Glutamatergic neuron (in vitro differentiated cells): ENCODE measurements around the gene HTR4. TPM values are rescaled to one million over a fixed set of nuclear protein-coding genes. Genes with fewer than 3 reads are reported as not detected.

ENCODE experiments used
- DNase-seq: peaks from one replicate; pipeline ENCODE4 v3.0.0; 2022
- H3K27ac Mint-ChIP-seq: one replicate; pipeline ENCODE4 v1.8.0; 2020; ENCODE audit warnings: mild to moderate bottlenecking, mixed read lengths, inconsistent platforms; ENCODE audit not compliant: unreplicated experiment
- H3K27me3 Mint-ChIP-seq: one replicate; pipeline ENCODE4 v1.8.0; 2020; ENCODE audit warnings: mild to moderate bottlenecking, moderate library complexity, mixed read lengths, inconsistent platforms; ENCODE audit not compliant: unreplicated experiment
- H3K36me3 Mint-ChIP-seq: one replicate; pipeline ENCODE4 v1.8.0; 2020; ENCODE audit warnings: mild to moderate bottlenecking, mixed read lengths, inconsistent platforms; ENCODE audit not compliant: unreplicated experiment
- H3K4me1 Mint-ChIP-seq: one replicate; pipeline ENCODE4 v1.8.0; 2020; ENCODE audit warnings: mild to moderate bottlenecking, low read depth, mixed read lengths, inconsistent platforms; ENCODE audit not compliant: unreplicated experiment
- H3K4me3 Mint-ChIP-seq: one replicate; pipeline ENCODE4 v1.8.0; 2020; ENCODE audit warnings: mild to moderate bottlenecking, mixed read lengths, inconsistent platforms; ENCODE audit not compliant: unreplicated experiment
- H3K9me3 Mint-ChIP-seq: one replicate; pipeline ENCODE4 v1.8.0; 2020; ENCODE audit warnings: mild to moderate bottlenecking, moderate library complexity, mixed read lengths, inconsistent platforms; ENCODE audit not compliant: unreplicated experiment
- total RNA-seq: library from RNA; stranded (reverse); fragmentation: NEBNext Ultra II Directional; extraction: Animal tissue kit (Norgen Biotek cat#: 25700); gene quantifications from one replicate; pipeline ENCODE4 v1.2.1, GENCODE V29; 2021; ENCODE audit not compliant: unreplicated experiment
- TF ChIP-seq, protein P1 (sequence below): fragments of 200-600 bp; sonication (generic); IDR thresholded peaks from one replicate; pipeline ENCODE4 v1.5.0; 2021; ENCODE audit not compliant: partially characterized antibody, unreplicated experiment

HTR4 gene
- total RNA-seq, 1 donor from 2014 or later = not detected

DNA sequence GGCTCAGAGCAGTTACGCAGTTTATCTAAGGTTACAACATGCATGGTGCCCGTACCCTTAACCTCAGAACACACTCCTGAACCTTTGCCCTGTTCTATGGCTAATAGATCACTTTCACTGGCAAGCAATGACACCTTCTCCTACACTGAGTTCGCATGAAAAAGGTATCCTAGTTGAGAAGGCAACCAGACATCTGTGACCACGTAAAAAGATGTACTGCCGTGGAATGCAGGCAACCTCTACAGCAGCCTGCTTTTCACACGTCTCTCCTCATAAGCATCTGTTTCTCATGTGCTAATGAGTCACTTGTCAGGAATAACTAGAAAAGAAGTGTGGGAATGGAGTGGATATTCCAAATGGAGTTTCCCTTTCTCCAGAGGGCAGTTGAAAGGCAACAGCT is 199.1 kb downstream of the HTR4 start:
- Mint-ChIP-seq H3K9me3 (no peaks in the 10 kb centered on the region), H3K36me3 (no peaks in the 10 kb centered on the region), H3K27me3 (no peaks in the 10 kb centered on the region), H3K27ac (no peak overlapping the region), H3K4me3 (no peak overlapping the region), H3K4me1 (peaks cover 5% of the 10 kb centered on the region)
- no peak for DNase-seq
- TF ChIP-seq, protein P1, sequence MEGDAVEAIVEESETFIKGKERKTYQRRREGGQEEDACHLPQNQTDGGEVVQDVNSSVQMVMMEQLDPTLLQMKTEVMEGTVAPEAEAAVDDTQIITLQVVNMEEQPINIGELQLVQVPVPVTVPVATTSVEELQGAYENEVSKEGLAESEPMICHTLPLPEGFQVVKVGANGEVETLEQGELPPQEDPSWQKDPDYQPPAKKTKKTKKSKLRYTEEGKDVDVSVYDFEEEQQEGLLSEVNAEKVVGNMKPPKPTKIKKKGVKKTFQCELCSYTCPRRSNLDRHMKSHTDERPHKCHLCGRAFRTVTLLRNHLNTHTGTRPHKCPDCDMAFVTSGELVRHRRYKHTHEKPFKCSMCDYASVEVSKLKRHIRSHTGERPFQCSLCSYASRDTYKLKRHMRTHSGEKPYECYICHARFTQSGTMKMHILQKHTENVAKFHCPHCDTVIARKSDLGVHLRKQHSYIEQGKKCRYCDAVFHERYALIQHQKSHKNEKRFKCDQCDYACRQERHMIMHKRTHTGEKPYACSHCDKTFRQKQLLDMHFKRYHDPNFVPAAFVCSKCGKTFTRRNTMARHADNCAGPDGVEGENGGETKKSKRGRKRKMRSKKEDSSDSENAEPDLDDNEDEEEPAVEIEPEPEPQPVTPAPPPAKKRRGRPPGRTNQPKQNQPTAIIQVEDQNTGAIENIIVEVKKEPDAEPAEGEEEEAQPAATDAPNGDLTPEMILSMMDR = no peak

DNA sequence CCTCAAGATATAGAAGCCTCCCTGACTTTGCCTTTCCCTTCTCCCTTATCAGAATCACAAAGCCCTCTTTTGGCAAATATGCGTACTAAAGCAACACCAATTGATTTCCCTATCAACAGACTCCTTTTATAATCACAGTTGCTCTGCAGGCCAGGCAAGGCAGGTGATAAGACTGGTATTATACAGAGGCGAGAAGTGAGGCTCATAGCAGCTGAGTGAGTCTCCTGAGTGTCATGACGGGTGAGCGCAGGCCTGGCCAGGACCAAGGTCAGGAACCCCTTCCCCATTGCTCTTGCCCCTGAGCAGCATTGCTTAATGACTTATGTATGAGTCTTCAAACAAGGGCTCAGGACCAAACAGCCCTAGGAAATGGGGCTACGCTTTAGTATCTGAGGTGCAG is 199.8 kb downstream of the HTR4 start:
- Mint-ChIP-seq H3K27ac (no peak overlapping the region), H3K4me1 (peaks cover 5% of the 10 kb centered on the region), H3K4me3 (no peak overlapping the region), H3K36me3 (no peaks in the 10 kb centered on the region), H3K27me3 (no peaks in the 10 kb centered on the region), H3K9me3 (no peaks in the 10 kb centered on the region)
- no peak for DNase-seq
- TF ChIP-seq, protein P1 = no peak

DNA sequence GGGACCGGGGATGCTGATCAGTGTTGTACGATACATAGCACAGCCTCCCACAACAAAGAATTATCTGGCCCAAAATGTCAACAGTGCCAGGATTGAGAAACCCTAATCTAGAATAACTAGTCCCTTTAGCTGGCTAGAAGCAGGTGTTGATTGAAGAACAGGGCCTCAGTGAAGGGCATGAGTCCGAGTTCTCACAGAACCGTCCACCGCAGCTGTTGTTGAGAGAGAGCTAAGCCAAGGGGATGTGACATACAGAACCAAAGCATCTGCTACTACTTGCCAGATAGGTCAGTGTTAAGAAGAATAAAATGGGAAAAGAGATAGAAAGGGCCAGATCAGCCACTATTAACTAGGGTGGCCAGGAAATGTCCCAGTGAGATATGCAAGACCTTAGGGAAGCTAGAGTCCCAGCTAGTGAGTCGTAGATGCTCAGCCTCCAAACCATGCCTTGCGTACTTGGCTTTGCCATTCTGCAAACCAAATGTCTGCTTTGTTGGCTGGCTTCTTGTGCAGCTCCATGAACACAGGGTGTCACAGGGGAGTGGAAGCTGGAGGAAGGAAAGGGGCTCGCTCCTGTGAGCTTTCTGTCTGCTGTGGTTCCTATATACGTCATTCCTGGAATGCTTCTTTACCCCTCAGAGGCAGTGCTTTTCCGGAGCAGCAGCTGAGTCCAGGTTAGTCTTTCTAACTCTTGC is 201.7 kb downstream of the HTR4 start:
- Mint-ChIP-seq H3K4me3 (no peak overlapping the region), H3K9me3 (no peaks in the 10 kb centered on the region), H3K27ac (no peak overlapping the region), H3K27me3 (no peaks in the 10 kb centered on the region), H3K4me1 (peaks cover 5% of the 10 kb centered on the region), H3K36me3 (no peaks in the 10 kb centered on the region)
- TF ChIP-seq, protein P1 = no peak
- no peak for DNase-seq

DNA sequence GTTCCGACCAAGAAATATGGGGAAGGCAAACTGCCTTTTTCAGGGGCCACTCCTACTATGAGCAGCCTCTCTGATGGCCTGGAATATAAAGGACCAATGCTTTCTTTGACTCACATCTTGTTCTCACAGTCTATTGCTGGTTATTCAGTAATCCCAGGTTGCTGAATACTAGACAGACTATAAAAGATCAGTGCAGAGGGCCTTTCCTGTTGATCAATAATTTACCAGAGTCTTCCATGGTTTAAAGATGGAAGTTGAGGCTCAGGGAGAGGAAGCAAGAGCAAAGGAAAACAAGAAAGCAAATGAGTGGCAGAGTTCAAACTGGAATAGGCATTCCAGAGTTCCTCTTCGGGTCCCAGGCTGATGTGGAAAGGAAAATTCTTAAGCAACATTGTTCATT is 207.7 kb downstream of the HTR4 start:
- Mint-ChIP-seq H3K27me3 (no peaks in the 10 kb centered on the region), H3K9me3 (no peaks in the 10 kb centered on the region), H3K36me3 (no peaks in the 10 kb centered on the region), H3K4me3 (no peak overlapping the region), H3K27ac (no peak overlapping the region), H3K4me1 (no peaks in the 10 kb centered on the region)
- TF ChIP-seq, protein P1 = no peak
- no peak for DNase-seq

DNA sequence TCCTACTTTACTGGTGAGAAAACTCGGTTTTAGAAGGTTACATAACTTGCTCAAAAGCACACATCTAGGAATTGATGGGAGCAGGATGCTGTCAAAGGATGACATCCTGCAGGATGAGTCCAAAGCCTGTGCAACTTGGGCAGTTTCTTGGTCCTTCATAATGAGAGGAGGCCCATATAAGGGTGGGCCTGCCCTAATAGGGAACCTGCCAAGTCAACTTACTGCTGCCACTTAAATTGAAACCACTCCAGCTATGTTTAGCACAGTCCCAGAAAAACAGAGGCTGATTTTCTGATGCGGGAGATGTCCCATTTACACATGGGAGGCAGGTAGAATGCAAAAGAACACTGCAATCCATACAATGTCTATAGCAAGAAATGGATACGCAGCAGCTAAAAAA is 208.7 kb downstream of the HTR4 start:
- no peak for DNase-seq
- TF ChIP-seq, protein P1 = no peak
- no peaks in the 10 kb centered on the region for H3K36me3 Mint-ChIP-seq
- no peaks in the 10 kb centered on the region for H3K4me1 Mint-ChIP-seq
- H3K27me3 Mint-ChIP-seq = no peaks in the 10 kb centered on the region
- H3K4me3 Mint-ChIP-seq = no peak overlapping the region
- no peaks in the 10 kb centered on the region for H3K9me3 Mint-ChIP-seq
- no peak overlapping the region for H3K27ac Mint-ChIP-seq
